ENCODE measurements around the gene ZCCHC3. TPM values are rescaled to one million over a fixed set of nuclear protein-coding genes. Genes with fewer than 3 reads are reported as not detected.
"Not testable (repeated sequence)": the region's sequence is repeated elsewhere in the genome, so short reads cannot be mapped to it uniquely, and the experiment has no call there.

The ZCCHC3 gene, protein sequence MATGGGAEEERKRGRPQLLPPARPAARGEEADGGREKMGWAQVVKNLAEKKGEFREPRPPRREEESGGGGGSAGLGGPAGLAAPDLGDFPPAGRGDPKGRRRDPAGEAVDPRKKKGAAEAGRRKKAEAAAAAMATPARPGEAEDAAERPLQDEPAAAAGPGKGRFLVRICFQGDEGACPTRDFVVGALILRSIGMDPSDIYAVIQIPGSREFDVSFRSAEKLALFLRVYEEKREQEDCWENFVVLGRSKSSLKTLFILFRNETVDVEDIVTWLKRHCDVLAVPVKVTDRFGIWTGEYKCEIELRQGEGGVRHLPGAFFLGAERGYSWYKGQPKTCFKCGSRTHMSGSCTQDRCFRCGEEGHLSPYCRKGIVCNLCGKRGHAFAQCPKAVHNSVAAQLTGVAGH
- total RNA-seq, result 10 to 100 TPM; 28.4 to 29.0 TPM

DNA sequence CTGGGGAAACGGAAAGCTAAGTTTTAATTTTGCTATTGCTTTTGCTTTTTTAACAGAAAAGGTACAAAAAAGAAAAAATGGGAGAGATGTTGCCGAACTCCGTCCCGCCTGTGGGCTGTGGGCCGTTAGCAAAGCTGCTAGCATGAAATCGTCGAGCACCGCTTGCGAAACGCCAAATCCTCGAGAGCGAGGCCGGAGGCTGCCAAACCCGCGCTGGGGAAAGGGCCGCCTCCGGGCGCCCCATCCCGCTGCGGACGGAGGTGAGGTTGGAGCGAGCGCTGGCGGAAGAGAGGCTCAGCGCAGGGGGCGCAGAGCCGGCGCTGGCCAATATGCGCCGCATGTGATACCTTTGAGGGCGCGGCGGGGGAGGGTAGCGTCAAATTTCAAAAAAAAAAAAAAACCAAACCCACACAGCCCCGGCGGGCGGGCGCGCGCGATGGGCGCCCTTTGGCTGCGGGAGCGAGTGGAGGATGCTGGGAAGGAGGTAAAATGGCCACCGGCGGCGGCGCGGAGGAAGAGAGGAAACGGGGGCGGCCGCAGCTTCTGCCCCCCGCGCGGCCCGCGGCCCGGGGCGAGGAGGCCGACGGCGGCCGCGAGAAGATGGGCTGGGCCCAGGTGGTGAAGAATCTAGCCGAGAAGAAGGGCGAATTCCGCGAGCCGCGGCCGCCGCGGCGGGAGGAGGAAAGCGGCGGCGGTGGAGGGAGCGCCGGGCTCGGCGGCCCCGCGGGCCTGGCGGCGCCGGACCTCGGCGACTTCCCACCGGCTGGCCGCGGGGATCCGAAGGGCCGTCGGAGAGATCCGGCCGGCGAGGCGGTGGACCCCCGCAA, at the start of gene ZCCHC3:
TSS of gene ZCCHC3 (plus strand) at position 473 of the 827 bp plus-strand sequence. CDS start at position 490, 17 bp downstream.
- Mint-ChIP-seq H3K36me3 (ENCODE audit: low read depth) (peaks cover 36% of the 10 kb centered on the region), H3K4me1 (ENCODE audit: low read depth) (peaks cover 54% of the 10 kb centered on the region), H3K27me3 (ENCODE audit: low read depth) (no peaks in the 10 kb centered on the region), H3K4me3 (peak within 1 kb of the TSS; percentile 99), H3K27ac (peak within 1 kb of the TSS; percentile 99), H3K9me3 (ENCODE audit: insufficient read depth) (no peaks in the 10 kb centered on the region)
- DNase-seq, result peak; percentile 89
- ATAC-seq, result peak; percentile 87
- ChIA-PET CTCF (interaction anchor here (1.1 to 4.9 kb wide), 3 partner anchors 26 to 33 kb away, joined by 5 to 32 read pairs (median 19); partner anchors contain the start of gene SOX12), POLR2A (interaction anchor here (1.0 to 5.0 kb wide), 6 partner anchors 12 to 246 kb away, joined by 3 to 49 read pairs (median 4); partner anchors contain the start of genes CSNK2A1, NRSN2 and SOX12)

DNA sequence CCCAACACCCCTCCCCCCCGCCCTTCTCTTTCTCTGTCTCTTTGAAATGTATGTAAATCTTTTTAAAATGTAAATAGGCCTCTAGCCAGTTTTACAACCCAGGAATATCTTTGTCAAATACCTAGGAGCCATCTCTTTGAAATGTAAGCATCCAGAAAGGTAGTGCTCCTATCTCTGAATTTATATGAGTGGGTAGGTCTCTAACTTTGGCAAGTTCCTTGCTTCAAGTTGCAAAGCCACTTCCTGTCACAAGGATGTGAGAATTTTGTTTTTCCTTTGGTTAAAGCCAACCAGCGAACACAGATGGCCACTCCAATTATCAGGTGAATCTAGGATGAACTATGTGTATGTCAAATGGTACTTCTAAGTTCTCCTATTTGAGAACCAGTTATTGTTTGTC, 46.0 kb upstream of the ZCCHC3 start:
- ChIA-PET POLR2A (no interaction called here), CTCF (no interaction called here)
- H3K36me3 Mint-ChIP-seq (ENCODE audit: low read depth), result no peaks in the 10 kb centered on the region
- H3K4me1 Mint-ChIP-seq (ENCODE audit: low read depth), result peaks cover 11% of the 10 kb centered on the region
- no peak for DNase-seq
- no peak overlapping the region for H3K27ac Mint-ChIP-seq
- ATAC-seq, result no peak
- no peak overlapping the region for H3K4me3 Mint-ChIP-seq
- peaks cover under 1% of the 10 kb centered on the region for H3K27me3 Mint-ChIP-seq (ENCODE audit: low read depth)
- peaks cover 2% of the 10 kb centered on the region for H3K9me3 Mint-ChIP-seq (ENCODE audit: insufficient read depth)

DNA sequence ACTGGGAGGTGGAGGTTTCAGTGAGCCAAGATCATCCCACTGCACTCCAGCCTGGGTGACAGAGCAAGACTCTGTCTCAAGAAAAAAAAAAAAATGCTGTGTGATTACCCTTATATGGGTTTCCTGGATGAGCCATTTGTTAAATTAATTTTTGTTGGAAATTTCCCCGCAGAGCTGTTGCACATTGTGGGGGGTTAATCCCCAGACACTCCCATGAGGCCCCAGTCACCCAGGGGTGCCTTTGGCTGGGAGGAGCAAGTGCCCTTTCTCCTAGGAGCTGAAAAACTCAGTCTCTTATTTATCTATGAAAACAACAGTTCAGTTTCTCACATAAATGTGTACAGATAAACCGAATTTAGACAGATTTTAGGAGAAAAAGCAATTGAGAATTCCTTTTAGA, 44.6 kb upstream of the ZCCHC3 start:
- no peaks in the 10 kb centered on the region for H3K9me3 Mint-ChIP-seq (ENCODE audit: insufficient read depth)
- CTCF ChIA-PET, result interaction anchor here (1.1 kb wide), 1 partner anchor 14 kb away, joined by 5 read pairs; no protein-coding TSS in a partner anchor
- H3K36me3 Mint-ChIP-seq (ENCODE audit: low read depth), result no peaks in the 10 kb centered on the region
- H3K4me1 Mint-ChIP-seq (ENCODE audit: low read depth), result peaks cover 11% of the 10 kb centered on the region
- no peak overlapping the region for H3K27ac Mint-ChIP-seq
- no peak overlapping the region for H3K4me3 Mint-ChIP-seq
- DNase-seq, result no peak
- peaks cover 8% of the 10 kb centered on the region for H3K27me3 Mint-ChIP-seq (ENCODE audit: low read depth)
- ATAC-seq, result no peak
- POLR2A ChIA-PET, result no interaction called here

DNA sequence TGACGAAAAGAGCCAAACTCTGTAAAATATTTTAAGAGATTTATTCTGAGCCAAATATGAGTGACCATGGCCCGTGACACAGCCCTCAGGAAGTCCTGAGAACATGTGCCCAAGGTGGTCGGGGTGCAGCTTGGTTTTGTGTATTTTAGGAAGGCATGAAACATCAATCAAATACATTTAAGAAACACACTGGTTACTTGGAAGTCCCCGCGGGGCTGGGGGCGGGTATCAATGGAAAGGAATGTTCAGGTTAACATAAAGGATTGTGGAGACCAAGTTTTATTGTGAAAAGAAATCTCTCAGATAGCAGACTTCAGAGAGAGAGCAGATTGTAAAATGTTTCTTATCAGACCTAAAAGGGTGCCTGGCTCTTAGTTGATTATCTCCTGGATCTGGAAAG, 43.9 kb upstream of the ZCCHC3 start:
- H3K27ac Mint-ChIP-seq, POLR2A ChIA-PET: not testable (repeated sequence)
- CTCF ChIA-PET, result interaction anchor here (1.1 kb wide), 1 partner anchor 13 kb away, joined by 5 read pairs; no protein-coding TSS in a partner anchor

DNA sequence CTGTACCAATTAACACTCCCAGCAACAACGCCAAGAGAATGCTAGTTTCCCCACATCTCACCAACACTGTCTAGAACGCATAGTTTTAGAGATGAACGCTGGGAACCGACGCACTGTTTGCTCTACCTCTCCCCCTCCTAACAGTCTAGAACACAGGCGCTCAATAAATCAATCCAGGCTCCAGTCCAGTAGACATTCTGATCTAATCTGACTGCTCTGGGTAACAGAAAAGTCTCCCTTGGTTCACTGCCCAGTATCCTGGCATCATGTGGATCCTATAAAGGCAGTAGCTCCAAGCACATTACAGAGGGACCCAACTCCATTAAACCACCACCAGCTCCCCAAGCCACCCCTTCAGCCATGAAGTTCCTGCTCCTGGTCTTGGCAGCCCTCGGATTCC, 40.0 kb upstream of the ZCCHC3 start, which contains the start of gene DEFB132:
TSS of gene DEFB132 (plus strand) at position 306 of the 400 bp plus-strand sequence. CDS start at position 361, 55 bp downstream.
- Mint-ChIP-seq H3K9me3 (ENCODE audit: insufficient read depth) (no peaks in the 10 kb centered on the region), H3K36me3 (ENCODE audit: low read depth) (no peaks in the 10 kb centered on the region), H3K4me1 (ENCODE audit: low read depth) (peaks cover 10% of the 10 kb centered on the region), H3K27ac (peak within 1 kb of the TSS; percentile 18), H3K4me3 (no peak within 1 kb of the TSS), H3K27me3 (ENCODE audit: low read depth) (peaks cover 8% of the 10 kb centered on the region)
- CTCF ChIA-PET, result interaction anchor here (2.1 kb wide), 1 partner anchor 9 kb away, joined by 9 read pairs; no protein-coding TSS in a partner anchor
- DNase-seq (peak; percentile 18), ATAC-seq (no peak)
- POLR2A ChIA-PET, result no interaction called here

More for the DNA sequence above, 43.9 kb upstream of the ZCCHC3 start:
- H3K9me3 Mint-ChIP-seq (ENCODE audit: insufficient read depth); H3K27me3 Mint-ChIP-seq (ENCODE audit: low read depth); DNase-seq; H3K36me3 Mint-ChIP-seq (ENCODE audit: low read depth); H3K4me3 Mint-ChIP-seq; ATAC-seq: not testable (repeated sequence)
- peaks cover 14% of the 10 kb centered on the region for H3K4me1 Mint-ChIP-seq (ENCODE audit: low read depth)

DNA sequence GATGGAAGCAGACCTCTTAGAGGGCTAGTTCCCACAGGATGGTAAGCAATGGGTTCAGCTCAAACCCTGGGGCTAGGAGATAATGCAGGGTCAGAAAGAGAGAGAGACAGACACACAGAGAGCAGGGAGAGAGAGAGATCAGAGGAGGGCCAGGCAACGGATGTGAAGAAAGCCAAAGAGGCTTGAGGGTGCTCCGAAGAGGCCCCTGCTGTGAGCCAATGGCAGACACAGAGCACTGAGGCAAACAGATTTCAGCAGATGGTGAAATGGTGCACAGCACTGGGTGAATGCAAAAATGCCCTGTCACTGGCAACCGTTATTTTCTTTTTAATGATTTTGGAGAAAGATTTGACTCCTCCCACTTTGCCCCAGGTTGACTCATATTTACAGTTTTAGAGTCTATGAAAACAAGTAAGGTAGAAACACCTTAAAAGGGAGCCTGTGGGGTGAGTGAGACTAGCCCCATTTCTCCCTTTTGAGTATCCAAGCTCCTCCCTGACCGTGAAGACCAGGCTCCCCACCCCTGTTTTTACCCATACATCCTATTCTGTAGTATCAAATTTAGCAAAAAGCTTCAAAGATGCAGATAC, 39.0 kb upstream of the ZCCHC3 start:
- Mint-ChIP-seq H3K27ac (peak overlapping the region; percentile 18), H3K9me3 (ENCODE audit: insufficient read depth) (no peaks in the 10 kb centered on the region), H3K4me3 (no peak overlapping the region), H3K36me3 (ENCODE audit: low read depth) (no peaks in the 10 kb centered on the region), H3K4me1 (ENCODE audit: low read depth) (peaks cover 10% of the 10 kb centered on the region), H3K27me3 (ENCODE audit: low read depth) (peaks cover 8% of the 10 kb centered on the region)
- CTCF ChIA-PET, result interaction anchor here (0.8 to 2.1 kb wide), 6 partner anchors 8 to 73 kb away, joined by 3 to 9 read pairs (median 4); no protein-coding TSS in a partner anchor
- no peak for ATAC-seq
- POLR2A ChIA-PET, result no interaction called here
- DNase-seq, result peak; percentile 18

DNA sequence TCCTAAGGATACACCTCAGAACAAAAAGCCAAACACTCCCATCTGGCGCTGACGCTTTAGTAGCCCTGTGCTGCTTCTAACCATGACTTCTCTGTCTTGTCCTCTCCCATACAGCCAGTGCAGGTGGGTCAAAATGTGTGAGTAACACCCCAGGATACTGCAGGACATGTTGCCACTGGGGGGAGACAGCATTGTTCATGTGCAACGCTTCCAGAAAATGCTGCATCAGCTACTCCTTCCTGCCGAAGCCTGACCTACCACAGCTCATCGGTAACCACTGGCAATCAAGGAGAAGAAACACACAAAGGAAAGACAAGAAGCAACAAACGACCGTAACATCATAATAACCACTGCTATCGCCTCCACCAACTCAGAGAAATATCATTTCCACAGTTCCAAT, 38.4 kb upstream of the ZCCHC3 start:
- DNase-seq (peak; percentile 21), ATAC-seq (no peak)
- Mint-ChIP-seq H3K27ac (no peak overlapping the region), H3K9me3 (ENCODE audit: insufficient read depth) (no peaks in the 10 kb centered on the region), H3K4me3 (no peak overlapping the region), H3K36me3 (ENCODE audit: low read depth) (no peaks in the 10 kb centered on the region), H3K27me3 (ENCODE audit: low read depth) (peaks cover 8% of the 10 kb centered on the region), H3K4me1 (ENCODE audit: low read depth) (peaks cover 10% of the 10 kb centered on the region)
- CTCF ChIA-PET, result interaction anchor here (0.8 to 2.1 kb wide), 6 partner anchors 8 to 72 kb away, joined by 3 to 9 read pairs (median 4); no protein-coding TSS in a partner anchor
- POLR2A ChIA-PET, result no interaction called here

DNA sequence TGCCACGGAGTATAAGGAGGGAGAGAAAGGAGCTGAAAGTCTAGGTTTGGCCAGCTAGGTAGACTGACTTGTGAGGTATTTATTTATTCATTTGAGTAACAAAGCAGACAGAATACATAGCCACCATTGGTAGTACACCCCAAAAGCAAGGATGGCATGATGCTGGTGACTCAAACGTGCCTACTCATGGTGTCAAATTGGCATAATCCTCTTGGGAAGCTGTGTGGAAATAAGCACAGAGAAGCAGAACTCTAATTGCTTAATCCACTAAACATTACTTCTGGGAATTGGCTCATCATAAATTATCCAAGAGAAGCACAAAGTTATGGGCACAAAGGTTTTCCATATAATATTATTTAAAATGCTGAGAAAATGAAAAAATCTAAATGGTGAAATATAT, 37.4 kb upstream of the ZCCHC3 start:
- ATAC-seq, result no peak
- H3K36me3 Mint-ChIP-seq (ENCODE audit: low read depth), result no peaks in the 10 kb centered on the region
- ChIA-PET POLR2A (no interaction called here), CTCF (no interaction called here)
- no peaks in the 10 kb centered on the region for H3K9me3 Mint-ChIP-seq (ENCODE audit: insufficient read depth)
- no peak overlapping the region for H3K27ac Mint-ChIP-seq
- DNase-seq, result no peak
- peaks cover 11% of the 10 kb centered on the region for H3K27me3 Mint-ChIP-seq (ENCODE audit: low read depth)
- H3K4me1 Mint-ChIP-seq (ENCODE audit: low read depth), result peaks cover 10% of the 10 kb centered on the region
- H3K4me3 Mint-ChIP-seq, result no peak overlapping the region

DNA sequence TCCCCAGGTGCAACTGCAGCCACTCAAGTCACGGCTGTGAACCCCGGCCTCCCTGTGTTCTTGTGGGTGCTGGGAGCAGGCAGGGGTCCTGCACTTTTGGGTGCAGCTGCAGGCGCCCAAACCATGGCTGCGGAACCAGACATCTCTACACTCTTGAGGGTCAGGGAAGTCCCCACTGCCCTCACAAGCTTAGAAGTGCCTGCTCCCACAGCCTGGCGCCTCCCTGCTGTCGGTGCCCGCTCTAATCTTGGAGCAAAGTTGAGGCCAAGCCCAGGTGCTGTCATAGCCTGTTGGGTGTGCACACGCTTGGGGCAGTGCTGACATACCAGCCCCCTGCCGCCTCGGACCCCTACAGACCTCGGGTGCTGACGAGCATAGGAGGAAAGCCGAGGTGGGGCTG, 33.7 kb upstream of the ZCCHC3 start:
- POLR2A ChIA-PET, result interaction anchor here (0.7 kb wide), 1 partner anchor 23 kb away, joined by 3 read pairs; no protein-coding TSS in a partner anchor

DNA sequence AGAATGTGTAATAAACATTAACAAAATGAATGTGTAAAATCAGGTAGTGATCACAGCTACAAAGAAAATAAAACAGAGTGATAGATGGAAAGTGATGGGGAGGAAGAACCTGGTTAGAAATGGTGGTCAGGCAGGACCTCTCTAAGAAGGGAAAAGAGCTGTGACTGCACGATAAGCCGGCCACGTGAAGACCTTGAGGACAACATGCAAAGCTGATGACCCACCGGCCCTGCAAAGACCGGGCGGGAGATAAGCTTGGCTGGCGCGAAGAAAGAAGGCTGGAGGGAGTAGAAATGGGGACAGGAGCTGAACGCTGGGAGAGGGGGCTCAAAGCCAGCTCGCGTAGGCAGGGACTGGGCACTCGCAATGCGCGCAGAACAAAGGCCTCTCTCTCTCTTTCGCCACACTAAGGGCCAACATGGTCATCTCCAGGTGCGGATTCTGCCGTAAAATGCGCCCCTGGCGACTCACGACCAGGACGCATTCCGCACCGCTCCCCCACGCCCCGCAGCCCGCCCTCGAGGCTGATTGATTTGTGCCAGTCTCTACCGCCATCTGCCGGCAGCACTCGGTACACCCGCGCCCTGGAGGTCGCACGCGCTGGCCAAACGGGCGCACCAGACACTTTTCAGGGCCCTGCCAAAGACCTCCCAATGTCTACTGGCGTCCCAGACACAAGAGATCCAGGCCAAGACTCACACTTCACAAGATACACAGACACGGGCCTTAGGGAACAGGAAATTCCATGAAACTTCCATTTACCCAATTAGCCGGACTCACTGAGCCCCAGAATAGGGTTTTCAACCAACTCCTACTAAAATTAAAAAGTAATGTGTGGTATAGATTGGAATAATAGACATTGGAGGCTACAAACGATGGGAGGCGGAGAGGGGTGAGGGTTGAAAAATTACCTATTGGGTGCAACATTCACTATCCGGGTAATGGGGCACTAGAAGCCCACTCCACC, 30.5 kb upstream of the ZCCHC3 start:
- Mint-ChIP-seq H3K4me1 (ENCODE audit: low read depth) (peaks cover 10% of the 10 kb centered on the region), H3K27me3 (ENCODE audit: low read depth) (peaks cover 6% of the 10 kb centered on the region), H3K27ac (peak overlapping the region; percentile 62), H3K4me3 (peak overlapping the region; percentile 77), H3K36me3 (ENCODE audit: low read depth) (no peaks in the 10 kb centered on the region), H3K9me3 (ENCODE audit: insufficient read depth) (no peaks in the 10 kb centered on the region)
- DNase-seq (peak; percentile 94), ATAC-seq (peak; percentile 97)
- CTCF ChIA-PET, result interaction anchor here (0.6 to 6.3 kb wide), 37 partner anchors 9 to 149 kb away, joined by 3 to 51 read pairs (median 4); partner anchors contain the start of genes DEFB128, DEFB129 and DEFB132
- POLR2A ChIA-PET, result interaction anchor here (0.7 to 1.1 kb wide), 2 partner anchors 43 to 57 kb away, joined by 3 read pairs; no protein-coding TSS in a partner anchor

More for the DNA sequence above, 33.7 kb upstream of the ZCCHC3 start:
- Mint-ChIP-seq H3K4me3 (no peak overlapping the region), H3K27ac (no peak overlapping the region), H3K36me3 (ENCODE audit: low read depth) (no peaks in the 10 kb centered on the region), H3K27me3 (ENCODE audit: low read depth) (peaks cover 6% of the 10 kb centered on the region), H3K9me3 (ENCODE audit: insufficient read depth) (no peaks in the 10 kb centered on the region), H3K4me1 (ENCODE audit: low read depth) (peaks cover 15% of the 10 kb centered on the region)
- no peak for ATAC-seq
- CTCF ChIA-PET, result no interaction called here
- DNase-seq, result no peak
